Astrocyte (in vitro differentiated cells and primary cell): Measurements from ENCODE around the gene RPH3AL. TPM values are rescaled to one million over a fixed set of nuclear protein-coding genes. Genes with fewer than 3 reads are reported as not detected.
A peak's percentile ranks its signal among the peaks of the same experiment; 100 is the strongest.

Source experiments
- DNase-seq: peaks from one replicate; pipeline ENCODE4 v3.0.0-alpha.2; 2010; ENCODE audit warnings: low read depth
- FAIRE-seq: peaks from 2 replicates; lab custom pipeline; 2011; peaks lifted over from hg19 to GRCh38; lab: Jason Lieb, UNC
- H2AFZ ChIP-seq: 2 replicates; pipeline ENCODE4 v1.6.0; 2012; ENCODE audit warnings: low read depth, low read length, inconsistent platforms
- H3K27ac ChIP-seq: 2 replicates; pipeline ENCODE4 v1.5.1; 2011; ENCODE audit warnings: low read depth, low read length, inconsistent platforms
- H3K27me3 ChIP-seq: 2 replicates; pipeline ENCODE4 v1.6.0; 2011; ENCODE audit warnings: low read length, inconsistent platforms; ENCODE audit not compliant: insufficient read depth
- H3K36me3 ChIP-seq: 2 replicates; pipeline ENCODE4 v1.5.1; 2011; ENCODE audit warnings: low read length, inconsistent platforms; ENCODE audit not compliant: insufficient read depth
- H3K4me1 ChIP-seq: 2 replicates; pipeline ENCODE4 v1.5.1; 2011; ENCODE audit warnings: low read length, inconsistent platforms; ENCODE audit not compliant: insufficient read depth
- H3K4me2 ChIP-seq: 2 replicates; pipeline ENCODE4 v1.6.0; 2012; ENCODE audit warnings: low read length, inconsistent platforms
- H3K4me3 ChIP-seq: 2 replicates; pipeline ENCODE4 v1.5.1; 2011; ENCODE audit warnings: low read depth, mild to moderate bottlenecking, low read length, inconsistent platforms; ENCODE audit not compliant: insufficient read depth
- H3K79me2 ChIP-seq: 2 replicates; pipeline ENCODE4 v1.6.0; 2012; ENCODE audit warnings: mild to moderate bottlenecking, low read length, inconsistent platforms; ENCODE audit not compliant: insufficient read depth
- H3K9ac ChIP-seq: 2 replicates; pipeline ENCODE4 v1.6.0; 2012; ENCODE audit warnings: mild to moderate bottlenecking, low read length, inconsistent platforms
- H3K9me3 ChIP-seq: 2 replicates; pipeline ENCODE4 v1.5.1; 2012; ENCODE audit warnings: low read depth, mild to moderate bottlenecking, low read length, inconsistent platforms; ENCODE audit not compliant: insufficient read depth
- H4K20me1 ChIP-seq: 2 replicates; pipeline ENCODE4 v1.6.0; 2012; ENCODE audit warnings: low read length, inconsistent platforms; ENCODE audit not compliant: insufficient read depth
- H3K27ac Mint-ChIP-seq: one replicate; pipeline ENCODE4 v1.8.0; 2021; ENCODE audit warnings: mild to moderate bottlenecking, mixed read lengths; ENCODE audit not compliant: unreplicated experiment
- H3K27me3 Mint-ChIP-seq: one replicate; pipeline ENCODE4 v1.8.0; 2021; ENCODE audit warnings: low read depth, mixed read lengths; ENCODE audit not compliant: unreplicated experiment
- H3K36me3 Mint-ChIP-seq: one replicate; pipeline ENCODE4 v1.8.0; 2021; ENCODE audit warnings: low read depth, mixed read lengths; ENCODE audit not compliant: unreplicated experiment
- H3K4me1 Mint-ChIP-seq: one replicate; pipeline ENCODE4 v1.8.0; 2021; ENCODE audit warnings: low read depth, mixed read lengths; ENCODE audit not compliant: unreplicated experiment
- H3K4me3 Mint-ChIP-seq: one replicate; pipeline ENCODE4 v1.8.0; 2021; ENCODE audit warnings: mild to moderate bottlenecking, moderate library complexity, mixed read lengths; ENCODE audit not compliant: unreplicated experiment
- H3K9me3 Mint-ChIP-seq: one replicate; pipeline ENCODE4 v1.8.0; 2021; ENCODE audit warnings: mild to moderate bottlenecking, mixed read lengths; ENCODE audit not compliant: unreplicated experiment
- EZH2 ChIP-seq: IDR thresholded peaks from 2 replicates; pipeline ENCODE4 v1.6.1; 2012; ENCODE audit warnings: mild to moderate bottlenecking, low read length, inconsistent platforms; ENCODE audit not compliant: insufficient read depth
- total RNA-seq: library from RNA; stranded (reverse); gene quantifications from 2 replicates; pipeline ENCODE4 v1.2.1, GENCODE V29; 2021
- TF ChIP-seq, protein P1 (sequence below): IDR thresholded peaks from 2 replicates; pipeline ENCODE4 v1.5.1; 2011; ENCODE audit warnings: low read depth, mild to moderate bottlenecking, inconsistent platforms, low read length, moderate library complexity; ENCODE audit not compliant: insufficient read depth

Gene RPH3AL
- total RNA-seq, 1 donor from 2014 or later: 3.7 TPM

DNA sequence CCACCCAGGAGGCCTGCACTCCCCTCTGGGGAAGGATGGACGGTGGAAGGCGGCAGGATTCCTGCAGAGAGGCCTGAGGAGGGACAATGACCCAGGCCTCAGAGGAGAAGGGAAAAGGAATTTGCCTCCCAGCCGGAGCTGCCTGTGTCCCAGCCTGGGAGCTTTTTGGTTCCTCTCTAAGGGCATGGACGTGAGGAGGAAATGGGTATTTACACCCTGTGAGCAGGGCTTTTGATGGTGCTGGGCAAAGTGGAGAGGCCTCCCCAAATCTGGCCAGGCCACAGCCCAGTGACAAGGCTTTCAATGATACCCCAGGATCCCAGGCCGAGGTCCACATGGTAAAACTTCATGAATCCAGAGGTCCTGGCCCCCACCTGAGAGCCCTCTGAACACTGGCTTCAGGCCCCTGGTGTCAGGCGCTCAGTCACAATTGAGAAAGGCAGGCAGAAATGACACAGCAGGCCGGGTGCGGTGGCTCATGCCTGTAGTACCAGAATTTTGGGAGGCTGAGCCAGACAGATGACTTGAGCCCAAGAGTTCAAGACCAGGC lies 115.1 kb downstream of the RPH3AL start:
- FAIRE-seq: no peak
- Histone ChIP-seq H3K4me2 (no peak overlapping the region), H2AFZ (no peak overlapping the region), H3K4me1 (no peaks in the 10 kb centered on the region), H3K79me2 (no peaks in the 10 kb centered on the region), H3K4me3 (no peak overlapping the region), H3K27me3 (peaks cover 3% of the 10 kb centered on the region), H3K9ac (no peak overlapping the region), H3K27ac (no peak overlapping the region), H4K20me1 (no peaks in the 10 kb centered on the region), H3K36me3 (no peaks in the 10 kb centered on the region), H3K9me3 (no peaks in the 10 kb centered on the region)
- Mint-ChIP-seq H3K4me1 (peaks cover 7% of the 10 kb centered on the region), H3K9me3 (no peaks in the 10 kb centered on the region), H3K4me3 (no peak overlapping the region), H3K36me3 (no peaks in the 10 kb centered on the region), H3K27ac (no peak overlapping the region), H3K27me3 (peaks cover 9% of the 10 kb centered on the region)
- no peak for DNase-seq
- TF ChIP-seq, protein P1, sequence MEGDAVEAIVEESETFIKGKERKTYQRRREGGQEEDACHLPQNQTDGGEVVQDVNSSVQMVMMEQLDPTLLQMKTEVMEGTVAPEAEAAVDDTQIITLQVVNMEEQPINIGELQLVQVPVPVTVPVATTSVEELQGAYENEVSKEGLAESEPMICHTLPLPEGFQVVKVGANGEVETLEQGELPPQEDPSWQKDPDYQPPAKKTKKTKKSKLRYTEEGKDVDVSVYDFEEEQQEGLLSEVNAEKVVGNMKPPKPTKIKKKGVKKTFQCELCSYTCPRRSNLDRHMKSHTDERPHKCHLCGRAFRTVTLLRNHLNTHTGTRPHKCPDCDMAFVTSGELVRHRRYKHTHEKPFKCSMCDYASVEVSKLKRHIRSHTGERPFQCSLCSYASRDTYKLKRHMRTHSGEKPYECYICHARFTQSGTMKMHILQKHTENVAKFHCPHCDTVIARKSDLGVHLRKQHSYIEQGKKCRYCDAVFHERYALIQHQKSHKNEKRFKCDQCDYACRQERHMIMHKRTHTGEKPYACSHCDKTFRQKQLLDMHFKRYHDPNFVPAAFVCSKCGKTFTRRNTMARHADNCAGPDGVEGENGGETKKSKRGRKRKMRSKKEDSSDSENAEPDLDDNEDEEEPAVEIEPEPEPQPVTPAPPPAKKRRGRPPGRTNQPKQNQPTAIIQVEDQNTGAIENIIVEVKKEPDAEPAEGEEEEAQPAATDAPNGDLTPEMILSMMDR: no peak
- TF ChIP-seq EZH2: no peak

DNA sequence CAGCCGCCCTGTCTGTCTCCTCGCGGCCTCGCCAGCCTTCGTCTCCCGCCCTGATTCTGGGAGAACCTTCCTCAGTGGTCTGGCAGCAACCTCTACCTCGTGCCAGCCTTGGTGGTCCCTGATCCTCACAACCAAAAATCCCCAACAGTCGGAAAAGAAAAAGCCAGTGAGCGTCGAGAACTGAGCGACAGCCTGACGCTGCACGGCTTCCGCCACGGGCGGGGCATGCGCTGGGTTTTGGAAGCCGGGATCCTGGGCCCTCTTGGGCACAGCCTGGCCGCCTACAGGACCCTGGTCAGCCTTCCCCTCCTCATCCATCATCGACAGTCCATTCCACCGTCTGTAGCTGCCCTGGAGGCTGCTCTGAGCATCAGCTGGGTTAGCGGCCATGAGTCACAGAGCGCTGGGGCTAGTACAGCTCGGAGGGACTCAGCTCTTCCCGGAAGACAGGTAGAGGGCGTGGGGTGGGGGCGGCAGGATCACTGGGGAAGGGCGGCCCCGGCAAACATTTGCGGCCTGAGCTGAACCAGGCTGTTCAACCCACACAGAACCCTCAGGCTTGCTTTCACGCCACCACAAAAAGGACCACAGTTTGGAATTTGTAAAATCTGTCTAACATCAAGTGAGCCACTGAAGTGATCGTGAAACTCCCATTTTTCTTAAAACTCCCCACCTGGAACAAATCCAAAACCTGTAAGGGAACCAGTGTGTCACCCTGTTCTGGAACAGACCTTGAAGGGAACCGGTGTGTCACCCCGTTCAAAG lies 115.8 kb downstream of the RPH3AL start:
- no peak overlapping the region for H3K9ac ChIP-seq
- peaks cover 3% of the 10 kb centered on the region for H3K27me3 ChIP-seq
- H3K36me3 ChIP-seq: no peaks in the 10 kb centered on the region
- H3K4me2 ChIP-seq: no peak overlapping the region
- H3K4me3 ChIP-seq: no peak overlapping the region
- no peak for FAIRE-seq
- no peak overlapping the region for H3K27ac ChIP-seq
- peak; percentile 28 for DNase-seq
- no peak overlapping the region for H3K27ac Mint-ChIP-seq
- peaks cover 11% of the 10 kb centered on the region for H3K27me3 Mint-ChIP-seq
- no peak overlapping the region for H3K4me3 Mint-ChIP-seq
- no peaks in the 10 kb centered on the region for H3K4me1 ChIP-seq
- TF ChIP-seq, protein P1: no peak
- TF ChIP-seq EZH2: no peak
- H3K36me3 Mint-ChIP-seq: no peaks in the 10 kb centered on the region
- no peaks in the 10 kb centered on the region for H4K20me1 ChIP-seq
- H3K4me1 Mint-ChIP-seq: peaks cover 7% of the 10 kb centered on the region
- H2AFZ ChIP-seq: no peak overlapping the region
- no peaks in the 10 kb centered on the region for H3K9me3 Mint-ChIP-seq
- no peaks in the 10 kb centered on the region for H3K79me2 ChIP-seq
- H3K9me3 ChIP-seq: no peaks in the 10 kb centered on the region
